Measurements from ENCODE around the gene ALX4.
A peak's percentile ranks its signal among the peaks of the same experiment; 100 is the strongest.

Gene ALX4

GRCh38 chr11:44335052-44335760 is 25.3 kb upstream of the ALX4 start:
- DNase-seq, result no peak

DNA sequence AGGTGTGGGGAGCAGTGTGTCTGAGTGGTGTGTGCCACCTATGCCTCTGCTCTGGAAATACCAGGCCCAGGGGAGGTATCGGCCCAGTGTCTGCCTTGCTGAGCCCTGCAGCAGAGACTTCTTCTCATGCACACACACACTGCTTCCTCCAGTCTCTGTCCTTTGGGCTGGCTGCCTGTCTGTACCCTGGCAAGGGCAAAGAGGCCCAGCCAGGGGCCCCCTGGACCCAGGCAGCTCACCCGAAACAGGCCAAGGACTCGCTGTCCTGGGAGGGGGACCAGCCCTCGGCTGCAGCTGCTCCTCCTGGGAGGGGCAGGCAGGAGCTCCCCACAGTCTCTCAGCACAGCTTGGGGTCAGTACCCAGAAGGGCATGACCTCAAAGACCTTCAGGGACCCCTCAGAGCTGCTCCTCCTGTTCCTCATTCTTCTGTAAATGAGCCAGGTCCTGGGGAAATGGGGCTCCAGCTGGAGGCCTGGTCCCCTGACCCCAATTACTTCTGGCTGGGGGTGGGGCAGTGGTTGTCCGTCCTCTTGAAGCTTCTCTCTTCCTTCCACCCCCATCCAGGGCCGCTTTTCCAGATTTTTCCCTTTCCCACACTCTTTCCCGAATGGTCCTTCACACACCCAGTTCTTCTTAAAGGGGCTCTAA is 24.5 kb upstream of the ALX4 start:
- no peak for DNase-seq

DNA sequence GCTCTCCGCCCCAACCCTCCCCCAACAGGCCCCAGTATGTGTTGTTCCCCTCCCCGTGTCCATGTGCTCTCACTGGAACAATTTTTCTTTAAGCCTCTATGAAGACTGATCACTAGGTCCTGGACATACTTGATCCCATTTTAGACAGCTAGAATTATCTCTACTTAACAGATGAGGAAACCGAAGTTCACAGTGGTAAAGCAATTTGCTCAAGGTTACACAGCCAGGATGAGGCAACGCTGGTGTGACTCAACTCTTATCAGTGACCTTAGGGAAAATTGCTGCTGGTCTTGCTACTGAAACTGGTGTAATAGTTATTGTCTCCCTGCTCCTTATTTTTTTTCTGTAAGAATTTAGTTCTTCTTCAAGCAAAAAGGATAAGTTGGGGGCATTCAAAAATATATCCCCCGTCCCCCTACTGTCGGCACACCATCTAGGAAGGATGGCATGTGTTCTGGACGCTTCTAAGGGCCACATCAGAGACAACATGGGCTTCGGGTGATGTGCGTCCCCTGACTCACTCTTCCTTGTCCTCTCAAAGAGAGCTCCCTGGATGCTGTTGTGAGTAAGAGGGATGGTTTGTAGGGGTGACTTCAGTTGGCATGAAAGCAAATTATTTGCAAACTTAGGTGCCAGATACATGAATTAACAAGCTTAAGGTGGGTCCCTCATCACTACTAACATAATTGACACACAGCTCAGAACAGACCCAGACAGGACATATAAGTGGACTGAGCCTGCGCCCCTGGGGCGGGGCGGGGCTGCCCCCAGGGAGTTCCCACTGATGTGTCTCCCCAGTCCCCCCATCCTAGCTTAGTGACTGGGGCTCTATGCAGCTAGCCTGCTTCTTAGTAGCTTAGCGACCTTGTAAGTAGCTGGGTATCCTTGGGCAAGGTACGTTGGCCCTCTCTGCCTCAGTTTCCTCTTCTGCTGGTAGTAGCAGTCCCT is 23.6 kb upstream of the ALX4 start:
- no peak for DNase-seq

- no peak for DNase-seq
These were observed 22.7 kb upstream of the ALX4 start for GRCh38 chr11:44332665-44333064.

- peak in 1 of 2 experiments; percentile 39 for DNase-seq
These were observed 19.7 kb upstream of the ALX4 start for GRCh38 chr11:44329472-44330230.

GRCh38 chr11:44328138-44328660 is 18.3 kb upstream of the ALX4 start:
- no peak for DNase-seq

GRCh38 chr11:44327730-44328129 is 17.8 kb upstream of the ALX4 start:
- no peak for DNase-seq

DNA sequence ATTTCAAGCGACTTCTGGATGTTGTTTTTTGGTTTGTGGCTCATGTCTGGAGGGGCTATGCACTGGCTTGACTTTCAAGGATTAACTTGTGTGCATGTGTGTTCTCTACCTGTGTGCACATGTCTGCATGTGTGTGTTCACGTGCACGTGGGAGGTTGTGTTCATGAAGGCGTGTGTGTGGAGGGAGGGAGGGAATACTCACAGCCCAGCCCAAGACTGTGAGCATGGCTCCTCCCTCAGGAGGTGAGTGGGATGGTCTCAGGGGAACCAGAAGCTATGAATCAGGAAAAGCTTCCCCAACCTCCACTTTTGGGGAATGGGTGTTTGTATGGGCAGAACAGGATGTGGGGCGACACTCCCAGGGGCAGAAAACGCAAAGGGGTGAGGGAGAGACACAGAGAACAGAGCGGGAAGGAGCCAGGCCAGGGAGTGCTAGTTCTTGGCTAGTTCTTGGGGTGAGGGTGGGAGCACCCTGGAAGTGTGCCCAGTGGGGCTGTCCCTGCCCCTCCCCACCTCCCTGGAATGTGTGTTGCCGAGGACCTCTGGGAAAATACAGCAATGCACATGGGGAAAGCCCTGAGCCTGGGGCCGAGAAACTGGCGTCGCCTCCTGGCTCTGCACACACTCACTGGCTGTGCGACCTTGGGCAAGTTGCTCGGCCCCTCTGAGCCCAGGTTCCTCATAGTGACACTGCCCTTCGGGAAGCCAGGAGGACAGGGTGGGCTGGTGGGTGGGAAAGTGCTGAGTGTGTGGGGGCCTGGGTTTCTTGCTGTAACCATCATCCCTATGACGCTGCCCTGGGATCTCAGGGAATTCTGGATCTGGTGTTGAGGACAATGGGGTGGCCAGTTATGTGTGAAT is 16.9 kb upstream of the ALX4 start:
- DNase-seq, result no peak

DNA sequence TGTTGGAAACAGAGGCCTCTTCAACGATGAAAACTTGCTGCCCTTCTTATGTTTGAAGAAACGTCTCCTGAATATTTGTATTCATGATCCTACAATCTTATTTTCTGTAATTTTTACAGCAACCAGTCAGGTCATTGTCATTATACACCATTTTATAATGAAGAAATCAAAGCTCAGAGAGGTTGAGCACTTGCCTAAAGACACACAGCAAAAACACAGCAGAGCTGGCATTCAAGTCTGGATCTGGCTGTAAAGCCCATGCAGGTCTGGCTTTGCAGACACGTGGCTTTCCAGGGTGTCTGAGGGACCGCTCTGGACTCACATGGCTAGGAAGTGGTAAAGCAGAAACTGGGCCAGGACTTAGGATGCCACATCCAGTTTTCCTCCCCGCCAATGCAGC is 15.8 kb upstream of the ALX4 start:
- DNase-seq, result no peak

DNA sequence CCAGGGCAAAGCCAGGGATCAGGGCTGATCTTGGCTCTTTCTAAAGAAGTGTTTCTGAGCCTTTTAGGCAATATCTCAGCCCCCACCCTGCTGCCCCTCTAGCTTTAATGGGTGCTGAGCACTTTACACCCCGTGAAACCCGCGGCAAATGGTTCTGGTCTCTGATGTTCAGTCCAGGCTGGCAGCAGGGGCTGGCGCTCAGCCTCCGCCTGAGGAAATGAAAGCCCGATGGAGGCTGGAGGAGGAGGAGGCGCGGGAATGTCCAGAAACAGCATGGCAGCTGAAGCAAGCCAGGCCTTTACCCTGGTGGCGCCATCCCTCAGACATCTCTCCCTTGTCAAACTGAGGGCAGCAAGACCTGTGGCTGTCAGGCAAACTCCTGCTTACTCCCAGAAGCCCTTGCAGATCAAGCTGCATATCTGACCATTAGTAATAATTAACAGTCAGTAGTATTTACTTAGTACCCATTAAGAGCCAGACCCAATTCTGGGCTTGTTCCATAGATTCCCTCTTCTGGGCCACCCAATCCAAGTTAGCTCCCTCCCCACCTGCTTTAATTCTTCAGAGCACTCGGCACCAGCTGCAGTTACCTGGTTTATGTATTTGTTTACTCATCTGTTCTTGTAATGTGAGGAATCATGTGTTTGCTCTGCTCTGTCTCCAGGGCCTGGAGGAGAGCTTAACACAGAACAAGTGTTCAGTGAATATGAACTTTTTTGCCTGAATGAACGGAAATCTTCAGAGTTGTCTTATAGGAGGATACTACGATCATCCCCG is 15.0 kb upstream of the ALX4 start:
- DNase-seq, result no peak

DNA sequence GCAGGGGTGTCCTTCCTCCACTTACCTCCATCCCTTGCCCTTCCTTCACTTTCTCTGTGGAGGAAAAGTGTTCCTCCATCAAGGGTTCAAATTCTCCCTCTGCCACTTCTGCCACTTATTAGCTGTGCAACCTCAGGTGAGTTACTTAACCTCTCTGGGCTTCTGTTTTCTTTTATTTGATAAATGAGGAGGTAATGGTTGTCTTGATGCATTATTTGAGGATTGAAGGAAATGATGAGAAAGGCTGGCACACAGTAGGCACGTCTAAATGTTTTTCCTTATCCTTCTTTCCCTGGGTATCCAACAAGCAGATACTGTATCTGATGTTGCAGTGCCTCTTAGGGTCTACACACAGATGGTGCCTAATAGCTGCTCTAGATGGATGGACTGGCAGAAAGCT is 14.3 kb upstream of the ALX4 start:
- no peak for DNase-seq

DNA sequence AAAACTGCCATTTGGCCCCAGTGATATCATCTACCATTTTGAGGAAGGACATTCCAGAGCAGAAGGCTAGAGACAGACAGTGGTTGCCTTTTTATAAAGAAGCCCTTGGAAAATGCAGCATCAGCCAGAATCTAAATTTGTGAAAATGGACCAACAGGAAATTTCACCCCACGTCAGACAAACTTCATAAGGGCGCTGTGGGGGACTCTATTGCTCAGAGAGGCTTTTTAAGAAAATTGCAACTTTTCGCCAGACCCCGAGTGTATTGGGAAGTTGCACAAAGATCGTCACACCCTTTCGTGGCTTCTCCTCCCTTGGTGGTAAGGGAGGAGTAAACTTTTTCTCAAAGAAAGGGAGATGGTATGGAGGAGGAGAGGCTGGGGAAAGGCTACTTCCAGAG is 12.3 kb upstream of the ALX4 start:
- no peak for DNase-seq

- DNase-seq, result no peak
These were observed 11.1 kb upstream of the ALX4 start for GRCh38 chr11:44321059-44321458.

DNA sequence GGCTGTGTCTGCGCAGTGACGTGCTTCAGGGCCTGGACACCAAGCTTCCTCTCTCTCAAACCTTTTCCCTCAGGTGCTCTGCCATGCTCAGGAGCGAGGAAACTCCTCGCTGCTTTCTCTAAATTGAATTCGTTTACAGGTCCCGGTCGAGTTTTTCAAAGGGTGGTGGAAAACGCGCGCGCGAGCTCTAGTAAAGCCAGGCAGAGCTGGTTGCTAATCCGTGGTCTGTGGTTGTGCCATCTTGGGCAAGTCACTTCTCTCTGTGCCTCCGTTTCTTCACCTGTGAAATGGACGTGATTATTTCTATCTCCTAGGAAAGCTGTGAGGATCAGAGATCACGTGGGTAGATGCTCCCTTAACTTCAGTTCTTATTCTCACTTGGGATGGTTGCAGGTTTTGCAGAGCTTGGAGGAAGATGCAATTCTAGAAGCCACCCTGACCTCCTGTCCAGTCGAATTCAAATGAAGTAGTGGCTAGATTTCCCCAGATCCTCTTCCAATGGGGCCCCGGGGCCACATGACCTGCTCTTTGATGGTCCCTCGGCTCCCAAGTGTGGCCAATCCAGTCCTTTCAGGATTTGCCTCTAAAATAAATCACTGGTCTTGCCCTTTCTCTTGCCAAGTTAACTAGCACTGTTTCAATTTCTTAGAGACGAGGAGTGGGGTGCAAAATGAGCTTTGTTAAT is 10.5 kb upstream of the ALX4 start:
- no peak for DNase-seq

DNA sequence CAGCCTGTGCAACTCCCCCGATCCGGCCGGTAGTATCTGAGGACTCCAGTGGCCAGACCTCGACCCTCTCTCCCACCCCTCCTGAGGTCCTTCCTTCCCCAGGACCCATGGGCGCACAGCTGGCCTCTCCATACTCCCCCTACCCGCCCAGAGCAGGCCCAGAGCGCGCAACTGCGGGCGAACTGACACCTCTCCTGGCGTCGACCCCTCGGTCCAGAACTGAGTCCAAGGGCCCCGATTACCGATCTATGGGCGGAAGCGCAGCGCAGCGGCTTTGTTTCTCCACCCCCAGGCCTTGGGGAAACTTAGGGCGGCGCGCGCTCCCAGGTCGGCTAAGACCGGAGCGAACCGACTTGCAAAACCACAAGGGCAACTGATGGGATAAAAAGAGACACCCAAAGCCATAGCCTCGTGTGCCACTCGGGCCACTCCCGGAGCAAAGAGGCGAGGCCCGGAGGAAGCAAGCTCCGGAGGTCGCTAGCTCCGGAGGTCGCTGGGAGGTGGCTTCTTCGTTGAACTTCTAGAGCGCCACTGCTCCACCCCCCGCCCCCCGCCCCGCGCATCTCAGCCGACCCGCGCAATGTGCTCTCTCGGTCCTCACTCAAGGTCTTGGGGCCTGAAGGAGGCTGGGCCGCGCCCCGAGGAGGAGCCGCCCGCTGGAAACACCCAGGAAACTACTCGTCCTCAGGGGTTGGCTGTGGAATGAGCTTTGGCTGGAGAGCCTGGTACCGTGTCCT is 9.8 kb upstream of the ALX4 start:
- DNase-seq, result peak in 1 of 2 experiments; percentile 24

- peak; percentile 40 to 74 for DNase-seq
These were observed 9.2 kb upstream of the ALX4 start for GRCh38 chr11:44319170-44319551.

DNA sequence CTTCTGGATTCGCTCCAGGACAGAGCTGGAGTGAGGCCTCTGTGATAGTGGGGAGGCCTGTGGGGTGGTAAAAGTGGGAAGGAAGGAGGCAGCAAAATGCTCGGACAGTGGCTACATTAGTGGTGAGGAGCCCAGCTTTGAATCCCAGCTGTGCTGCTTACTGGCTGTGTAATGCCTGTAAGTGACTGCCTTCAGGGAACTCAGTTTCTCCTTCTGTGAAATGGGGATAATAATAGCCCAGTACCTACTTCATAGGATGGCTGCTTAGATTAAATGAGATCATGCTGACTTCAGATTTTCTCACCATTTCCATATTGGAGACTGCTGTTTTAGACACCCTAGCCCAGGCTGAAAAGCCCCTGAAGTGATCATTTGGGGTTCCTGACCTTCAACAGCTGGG is 8.4 kb upstream of the ALX4 start:
- no peak for DNase-seq

- peak in 1 of 2 experiments; percentile 47 for DNase-seq
These were observed 6.8 kb upstream of the ALX4 start for GRCh38 chr11:44316659-44317240.
